ENCODE results near the gene SEC22A. TPM values are rescaled to one million over a fixed set of nuclear protein-coding genes. Genes with fewer than 3 reads are reported as not detected.
A peak's percentile ranks its signal among the peaks of the same experiment; 100 is the strongest.

The SEC22A gene
- total RNA-seq, 1 donor from 2014 or later, result 9.5 TPM

DNA sequence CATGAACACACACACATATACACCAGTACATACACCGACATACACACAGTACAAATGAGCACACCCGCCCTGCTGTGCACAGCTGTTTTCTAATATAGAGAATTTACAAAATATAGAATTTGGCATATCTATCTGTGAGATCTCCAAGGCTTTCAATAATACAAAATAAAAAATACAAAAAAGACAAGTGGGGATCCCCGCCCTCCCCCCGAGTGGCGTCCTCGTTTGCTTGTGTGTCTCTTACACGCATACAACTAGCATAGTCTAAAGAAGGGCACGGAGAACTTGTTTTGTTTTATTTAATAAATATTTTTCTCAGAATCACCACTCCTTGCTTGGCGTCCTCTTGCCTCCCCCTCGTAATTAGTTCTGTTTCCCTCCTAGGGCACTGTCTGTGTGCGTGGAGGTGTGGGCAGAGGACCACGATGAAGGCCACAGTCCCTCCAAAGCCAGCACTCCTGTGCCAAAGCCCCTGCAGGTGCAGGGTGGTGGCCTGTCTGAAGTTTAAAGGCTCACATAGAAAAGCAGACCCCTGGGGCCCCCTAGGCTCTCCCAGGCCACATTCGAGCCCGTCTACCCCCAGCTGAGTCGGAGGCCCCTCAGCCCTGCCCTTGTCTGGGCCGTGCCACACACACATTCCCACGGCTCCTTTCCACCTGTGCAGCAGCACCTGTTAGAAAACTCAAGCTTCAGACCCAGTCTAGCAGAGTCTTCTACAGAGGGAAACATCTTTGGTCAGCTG is 82.1 kb downstream of the SEC22A start:
- Histone ChIP-seq H3K4me3 (no peak overlapping the region), H3K27me3 (ENCODE audit: low read depth) (no peaks in the 10 kb centered on the region), H3K9me3 (replicated peaks) (no peaks in the 10 kb centered on the region), H3K4me1 (peaks cover 34% of the 10 kb centered on the region), H3K36me3 (peaks cover 74% of the 10 kb centered on the region), H3K27ac (replicated peaks) (peak overlapping the region; percentile 65)
- DNase-seq, result no peak
- intact Hi-C loops (cut with micrococcal nuclease), result no loop called here
- TF ChIP-seq CTCF (IDR thresholded peaks at IDR 0.05; ENCODE audit: borderline replicate concordance), result no peak

GRCh38 chr3:123284399-123285010 is 82.8 kb downstream of the SEC22A start:
- peaks cover 81% of the 10 kb centered on the region for H3K36me3 ChIP-seq
- H3K4me3 ChIP-seq, result no peak overlapping the region
- intact Hi-C loops (cut with micrococcal nuclease), result no loop called here
- H3K9me3 ChIP-seq (replicated peaks), result no peaks in the 10 kb centered on the region
- H3K4me1 ChIP-seq, result peaks cover 38% of the 10 kb centered on the region
- no peak for TF ChIP-seq CTCF (IDR thresholded peaks at IDR 0.05; ENCODE audit: borderline replicate concordance)
- H3K27ac ChIP-seq (replicated peaks), result peak overlapping the region; percentile 65
- DNase-seq, result peak; percentile 45
- no peaks in the 10 kb centered on the region for H3K27me3 ChIP-seq (ENCODE audit: low read depth)

DNA sequence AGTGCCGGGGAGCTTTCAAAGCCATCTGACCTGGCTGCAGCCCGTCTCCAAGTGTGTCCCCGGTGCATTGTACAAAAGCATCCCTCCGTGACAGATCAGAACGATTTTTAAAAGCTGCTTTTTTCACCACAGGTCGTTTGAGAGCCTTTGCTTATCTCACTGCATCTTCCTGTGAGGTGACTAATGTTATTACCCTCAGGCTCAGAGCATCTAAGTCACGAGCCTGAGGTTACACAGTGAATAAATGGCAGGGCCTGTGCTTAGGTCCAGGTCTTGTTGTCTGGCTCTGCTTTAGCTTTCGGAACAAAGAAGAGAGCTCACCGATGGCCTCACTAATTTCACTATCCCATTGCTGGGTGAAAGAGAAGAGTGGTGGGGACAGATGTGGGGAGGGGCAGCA is 83.3 kb downstream of the SEC22A start:
- Histone ChIP-seq H3K27me3 (ENCODE audit: low read depth) (no peaks in the 10 kb centered on the region), H3K4me1 (peaks cover 43% of the 10 kb centered on the region), H3K27ac (replicated peaks) (peak overlapping the region; percentile 65), H3K36me3 (peaks cover 87% of the 10 kb centered on the region), H3K4me3 (no peak overlapping the region), H3K9me3 (replicated peaks) (no peaks in the 10 kb centered on the region)
- TF ChIP-seq CTCF (IDR thresholded peaks at IDR 0.05; ENCODE audit: borderline replicate concordance), result no peak
- no peak for DNase-seq
- intact Hi-C loops (cut with micrococcal nuclease), result no loop called here

DNA sequence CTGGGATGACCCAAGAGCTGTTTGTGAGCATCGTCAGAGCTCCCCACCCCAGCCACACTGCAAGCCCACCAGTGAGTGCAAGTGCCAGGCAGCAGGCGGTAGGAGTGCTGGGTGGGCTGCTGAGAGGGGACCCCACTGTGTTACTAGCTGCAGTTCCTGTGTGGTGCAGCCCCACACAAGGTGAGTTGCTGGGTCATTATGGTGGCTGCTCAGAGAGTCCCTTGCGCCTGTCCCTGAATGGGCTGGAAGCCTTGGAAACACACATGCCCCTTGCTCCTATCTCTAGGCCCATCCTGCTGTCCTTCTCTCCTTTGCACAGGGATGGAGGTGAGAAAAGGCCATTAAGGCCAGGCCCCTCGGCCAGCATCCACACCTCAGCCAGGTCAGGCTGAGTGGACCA is 83.7 kb downstream of the SEC22A start:
- TF ChIP-seq CTCF (IDR thresholded peaks at IDR 0.05; ENCODE audit: borderline replicate concordance), result no peak
- Histone ChIP-seq H3K4me3 (no peak overlapping the region), H3K9me3 (replicated peaks) (no peaks in the 10 kb centered on the region), H3K27ac (replicated peaks) (peak overlapping the region; percentile 65), H3K4me1 (peaks cover 48% of the 10 kb centered on the region), H3K27me3 (ENCODE audit: low read depth) (no peaks in the 10 kb centered on the region), H3K36me3 (peaks cover 91% of the 10 kb centered on the region)
- intact Hi-C loops (cut with micrococcal nuclease), result no loop called here
- DNase-seq, result no peak

DNA sequence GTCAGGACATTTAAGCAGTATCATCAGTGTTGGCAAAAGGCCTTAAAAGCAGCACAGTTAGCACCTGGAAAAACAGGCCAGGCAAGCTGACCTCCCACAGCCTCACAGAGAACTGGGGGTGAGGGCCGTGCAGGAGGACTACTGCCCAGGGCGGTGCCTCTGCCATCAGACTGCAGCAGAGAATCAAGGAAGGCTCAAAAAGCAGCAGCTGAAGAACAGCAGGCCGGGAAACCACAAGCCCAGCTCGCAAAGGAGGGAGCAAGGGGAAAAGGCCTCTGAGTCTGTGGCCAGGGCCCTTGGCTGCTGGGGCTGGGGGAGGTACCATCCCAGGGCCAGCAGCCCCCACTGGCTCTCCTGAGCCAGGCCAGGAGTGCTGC is 84.2 kb downstream of the SEC22A start:
- TF ChIP-seq CTCF (IDR thresholded peaks at IDR 0.05; ENCODE audit: borderline replicate concordance), result no peak
- intact Hi-C loops (cut with micrococcal nuclease), result no loop called here
- Histone ChIP-seq H3K4me1 (peaks cover 52% of the 10 kb centered on the region), H3K27me3 (ENCODE audit: low read depth) (no peaks in the 10 kb centered on the region), H3K9me3 (replicated peaks) (no peaks in the 10 kb centered on the region), H3K27ac (replicated peaks) (no peak overlapping the region), H3K4me3 (no peak overlapping the region), H3K36me3 (peaks cover 95% of the 10 kb centered on the region)
- no peak for DNase-seq

All from left ventricle myocardium inferior (tissue), 1 donor.